ENCODE data around the gene PBX3.

- TF ChIP-seq CTCF (conservative IDR thresholded peaks at IDR 0.05 in 1 of 2, IDR thresholded peaks at IDR 0.05 in 1 of 2; ENCODE audit: extremely low read depth in 1 of 2, insufficient read depth in 1 of 2, low read depth in 1 of 2, low read length in 2 of 2) (no peak), EZH2 (IDR thresholded peaks at IDR 0.05; ENCODE audit: borderline replicate concordance, low read length) (no peak)
These were observed 139.2 kb downstream of the PBX3 start for GRCh38 chr9:125886365-125886764.
